H1 (cell line): ENCODE data around the gene ZCCHC10. TPM values are rescaled to one million over a fixed set of nuclear protein-coding genes. Genes with fewer than 3 reads are reported as not detected.

Source experiments
- CTCF ChIA-PET: fragments of 300-600 bp; sonication (Branson Sonifier 250); formaldehyde crosslinking; loops from one replicate; lab custom pipeline; 2021; ENCODE audit not compliant: partially characterized antibody; lab: Charles Lee
- POLR2A ChIA-PET: fragments of 300-600 bp; sonication (Branson Sonifier 250); formaldehyde crosslinking; loops from one replicate; lab custom pipeline; 2021; ENCODE audit warnings: inconsistent platforms; ENCODE audit not compliant: partially characterized antibody; lab: Charles Lee
- DNase-seq, 2 experiments: peaks; one replicate each; pipeline versions ENCODE4 v3.0.0 to v3.0.0-alpha.2; 2010 to 2022; ENCODE audit warnings: low spot score in 2 of 2, low read depth in 1 of 2, mixed read lengths in 1 of 2
- FAIRE-seq: peaks from 2 replicates; lab custom pipeline; 2011; peaks lifted over from hg19 to GRCh38; lab: Jason Lieb, UNC
- H2AFZ ChIP-seq: 2 replicates; pipeline ENCODE4 v1.8.1; 2012; ENCODE audit warnings: low read length, inconsistent platforms
- H2AK5ac ChIP-seq: 2 replicates; pipeline ENCODE4 v1.6.1; 2013; ENCODE audit warnings: low read depth, low read length
- H2BK120ac ChIP-seq: replicated peaks from 2 replicates; pipeline ENCODE3; 2013; ENCODE audit warnings: low read depth, low read length, inconsistent platforms
- H2BK12ac ChIP-seq: 2 replicates; pipeline ENCODE4 v1.6.1; 2013; ENCODE audit warnings: low read depth, low read length
- H2BK15ac ChIP-seq: 2 replicates; pipeline ENCODE4 v1.6.1; 2013; ENCODE audit warnings: low read length
- H2BK20ac ChIP-seq: 2 replicates; pipeline ENCODE4 v1.6.1; 2013; ENCODE audit warnings: low read length
- H2BK5ac ChIP-seq: 2 replicates; pipeline ENCODE4 v1.6.1; 2013; ENCODE audit warnings: low read depth, low read length
- H3K14ac ChIP-seq: 2 replicates; pipeline ENCODE4 v1.6.1; 2013; ENCODE audit warnings: inconsistent platforms; ENCODE audit not compliant: insufficient read length
- H3K18ac ChIP-seq: 2 replicates; pipeline ENCODE4 v1.6.1; 2013; ENCODE audit warnings: low read length; ENCODE audit errors: extremely low read depth
- H3K23ac ChIP-seq: 2 replicates; pipeline ENCODE4 v1.6.1; 2013; ENCODE audit warnings: inconsistent platforms; ENCODE audit not compliant: insufficient read length
- H3K23me2 ChIP-seq: 2 replicates; pipeline ENCODE4 v1.6.1; 2013; ENCODE audit warnings: low read depth, low read length
- H3K27ac ChIP-seq: 2 replicates; pipeline ENCODE4 v1.6.1; 2011; ENCODE audit warnings: low read depth, low read length, inconsistent platforms
- H3K27me3 ChIP-seq, 4 experiments: replicated peaks in 1 of 4; 1 replicate in 1 of 4; 2 replicates in 3 of 4; pipeline versions ENCODE4 v1.6.1 to v1.8.1; 2011 to 2013; ENCODE audit warnings: low read length in 3 of 4, mild to moderate bottlenecking in 3 of 4, inconsistent platforms in 2 of 4, mixed read lengths in 2 of 4, moderate library complexity in 1 of 4; ENCODE audit not compliant: control insufficient read depth in 3 of 4, insufficient read depth in 3 of 4; ENCODE audit errors: extremely low read depth in 1 of 4
- H3K36me3 ChIP-seq, 4 experiments: 2 replicates each; pipeline versions ENCODE4 v1.6.1 to v1.8.1; 2011 to 2013; ENCODE audit warnings: mild to moderate bottlenecking in 4 of 4, low read length in 3 of 4, moderate library complexity in 2 of 4, control low read depth in 1 of 4, inconsistent platforms in 1 of 4; ENCODE audit not compliant: insufficient read depth in 4 of 4, control insufficient read depth in 2 of 4
- H3K4ac ChIP-seq: replicated peaks from 2 replicates; pipeline ENCODE3; 2013; ENCODE audit warnings: low read length, low read depth, mixed read lengths, inconsistent platforms; ENCODE audit not compliant: insufficient read length
- H3K4me1 ChIP-seq, 4 experiments: replicated peaks in 1 of 4; 1 replicate in 1 of 4; 2 replicates in 3 of 4; pipeline versions ENCODE4 v1.6.1 to v1.8.1; 2011 to 2013; ENCODE audit warnings: low read length in 3 of 4, inconsistent platforms in 2 of 4, mixed read lengths in 1 of 4; ENCODE audit not compliant: insufficient read depth in 4 of 4, control insufficient read depth in 3 of 4
- H3K4me2 ChIP-seq, 2 experiments: 2 replicates each; pipeline versions ENCODE4 v1.6.1 to v1.8.1; 2011 to 2013; ENCODE audit warnings: low read depth in 2 of 2, low read length in 2 of 2, control low read depth in 1 of 2, inconsistent platforms in 1 of 2, mild to moderate bottlenecking in 1 of 2; ENCODE audit not compliant: insufficient read depth in 1 of 2
- H3K4me3 ChIP-seq, 4 experiments: fragments of 200-600, 300-600 bp in 1 of 4; sonication (generic), shearing (Covaris generic), sonication (Bioruptor Twin) in 1 of 4; 2 replicates each; pipeline versions ENCODE4 v1.5.1 to v1.8.1; 2011 to 2016; ENCODE audit warnings: low read length in 4 of 4, low read depth in 3 of 4, control low read depth in 2 of 4, inconsistent platforms in 2 of 4, mild to moderate bottlenecking in 2 of 4, mixed read lengths in 1 of 4, moderate library complexity in 1 of 4; ENCODE audit not compliant: insufficient read depth in 2 of 4; ENCODE audit errors: extremely low read depth in 1 of 4
- H3K56ac ChIP-seq: replicated peaks from 2 replicates; pipeline ENCODE3; 2013; ENCODE audit warnings: low read depth, mild to moderate bottlenecking, mixed read lengths, low read length, inconsistent platforms; ENCODE audit not compliant: insufficient read length
- H3K79me1 ChIP-seq: 2 replicates; pipeline ENCODE4 v1.6.1; 2013; ENCODE audit warnings: low read depth, low read length, control low read depth
- H3K79me2 ChIP-seq, 2 experiments: 2 replicates each; pipeline versions ENCODE4 v1.6.1 to v1.8.1; 2012 to 2013; ENCODE audit warnings: low read length in 2 of 2, mild to moderate bottlenecking in 2 of 2, inconsistent platforms in 1 of 2; ENCODE audit not compliant: insufficient read depth in 2 of 2, control insufficient read depth in 1 of 2
- H3K9ac ChIP-seq, 4 experiments: replicated peaks in 1 of 4; 1 replicate in 1 of 4; 2 replicates in 3 of 4; pipeline versions ENCODE4 v1.6.1 to v1.8.1; 2011 to 2013; ENCODE audit warnings: low read depth in 3 of 4, low read length in 3 of 4, control low read depth in 2 of 4, mild to moderate bottlenecking in 2 of 4, moderate library complexity in 2 of 4, inconsistent platforms in 1 of 4; ENCODE audit errors: extremely low read depth in 1 of 4
- H3K9me3 ChIP-seq, 2 experiments: 2 replicates each; pipeline versions ENCODE4 v1.6.1 to v1.8.1; 2012 to 2013; ENCODE audit warnings: mild to moderate bottlenecking in 2 of 2, moderate library complexity in 2 of 2, control low read depth in 1 of 2, inconsistent platforms in 1 of 2, low read depth in 1 of 2, low read length in 1 of 2, mixed read lengths in 1 of 2; ENCODE audit not compliant: insufficient read depth in 2 of 2
- H4K20me1 ChIP-seq, 2 experiments: replicated peaks in 1 of 2; 2 replicates each; pipeline versions ENCODE3 to v1.8.1; 2011 to 2013; ENCODE audit warnings: inconsistent platforms in 2 of 2, low read length in 2 of 2, mild to moderate bottlenecking in 1 of 2; ENCODE audit not compliant: insufficient read depth in 2 of 2, control insufficient read depth in 1 of 2
- H4K5ac ChIP-seq: 2 replicates; pipeline ENCODE4 v1.6.1; 2013; ENCODE audit warnings: low read length, low read depth, mixed read lengths, inconsistent platforms; ENCODE audit not compliant: insufficient read length
- H4K8ac ChIP-seq: 2 replicates; pipeline ENCODE4 v1.8.0; 2013; ENCODE audit warnings: mild to moderate bottlenecking, moderate library complexity, low read length, inconsistent platforms; ENCODE audit not compliant: insufficient read depth; ENCODE audit errors: extremely low read depth
- H4K91ac ChIP-seq: replicated peaks from 2 replicates; pipeline ENCODE3; 2013; ENCODE audit warnings: low read length, mixed read lengths, inconsistent platforms; ENCODE audit not compliant: insufficient read length
- EZH2 ChIP-seq: fragments of 200-600 bp; sonication (generic); IDR thresholded peaks from 2 replicates; pipeline ENCODE4 v1.7.1; 2012; ENCODE audit warnings: low read depth, mild to moderate bottlenecking, moderate library complexity, low read length, inconsistent platforms; ENCODE audit not compliant: severe bottlenecking
- JUND ChIP-seq: IDR thresholded peaks from 2 replicates; pipeline ENCODE4 v1.6.1; 2011; ENCODE audit warnings: mild to moderate bottlenecking, improper control_type of control experiment, low read length
- POU5F1 ChIP-seq: IDR thresholded peaks from 2 replicates; pipeline ENCODE4 v1.6.1; 2011; ENCODE audit warnings: low read depth, mild to moderate bottlenecking, low read length, moderate library complexity
- TBP ChIP-seq: IDR thresholded peaks from 2 replicates; pipeline ENCODE4 v1.6.1; 2011; ENCODE audit warnings: low read depth, low read length, improper control_type of control experiment
- USF2 ChIP-seq: IDR thresholded peaks from 2 replicates; pipeline ENCODE4 v1.6.1; 2011; ENCODE audit warnings: low read length, improper control_type of control experiment
- WGBS, 2 experiments: shearing (Covaris generic) in 1 of 2; methylation state at CpG; one replicate each; pipeline versions ENCODE4 v1.1.6 to v1.1.7; 2013 to 2015; ENCODE audit warnings: low lambda C conversion rate in 2 of 2, mixed read lengths in 2 of 2, inconsistent platforms in 1 of 2, low coverage in 1 of 2, missing lambda C conversion rate in 1 of 2; ENCODE audit not compliant: insufficient replicate concordance in 2 of 2, insufficient coverage in 1 of 2, insufficient read length in 1 of 2; ENCODE audit errors: extremely low coverage in 1 of 2, missing lambda C conversion rate in 1 of 2; 5-methylcytosine and 5-hydroxymethylcytosine counted together
- polyA plus RNA-seq, 7 experiments: library from polyadenylated mRNA; depleted of rRNA in 3 of 7; stranded (reverse) in 5 of 7; unstranded in 2 of 7; fragments of >200 nt in 5 of 7; fragments of 200-250 nt in 2 of 7; gene quantifications; 1 replicate in 5 of 7; 2 replicates in 1 of 7; 4 replicates in 1 of 7; pipeline versions ENCODE4 v1.2.1 to v1.2.3, GENCODE V29; 2011 to 2013; ENCODE audit warnings: missing spikeins in 2 of 7, mixed read lengths in 2 of 7
- total RNA-seq: library from RNA; stranded (reverse); fragmentation: NEBNext Ultra II Directional; extraction: Animal tissue kit (Norgen Biotek cat#: 25700); gene quantifications from 2 replicates; pipeline ENCODE4 v1.2.1, GENCODE V29; 2021

ZCCHC10 gene
- total and polyA plus RNA-seq, 2 of the 8 experiments (the other 6 are each of a cell fraction or from before 2014, with no cell fraction given) = 22.4 to 32.9 TPM

GRCh38 chr5:132996307-132996706, 30.0 kb downstream of the ZCCHC10 start:
- Histone ChIP-seq H3K79me1 (no peaks in the 10 kb centered on the region), H3K4ac (no peak overlapping the region), H3K4me1 (no peaks in the 10 kb centered on the region), H3K27me3 (no peaks in the 10 kb centered on the region), H3K36me3 (peaks cover 0 to 2% (median 0%) of the 10 kb centered on the region in 4 experiments; a peak in 1 of 8 replicates), H3K27ac (no peak overlapping the region), H4K8ac (no peak overlapping the region), H3K56ac (no peak overlapping the region), H3K18ac (no peak overlapping the region), H3K79me2 (no peaks in the 10 kb centered on the region), H2BK5ac (no peak overlapping the region), H3K14ac (no peak overlapping the region), H3K4me3 (no peak overlapping the region), H3K23ac (no peak overlapping the region), H2BK120ac (no peak overlapping the region), H2BK20ac (no peak overlapping the region), H2AFZ (no peak overlapping the region), H3K9ac (no peak overlapping the region), H2AK5ac (no peak overlapping the region), H3K23me2 (no peaks in the 10 kb centered on the region), H4K5ac (no peak overlapping the region), H2BK12ac (no peak overlapping the region), H3K9me3 (no peaks in the 10 kb centered on the region), H4K91ac (no peak overlapping the region), H4K20me1 (no peaks in the 10 kb centered on the region), H2BK15ac (no peak overlapping the region), H3K4me2 (no peak overlapping the region)
- WGBS, 2 experiments = 84% methylated on average over 1 of the region's 1 CpG; no CpG with 5 or more reads in 1 of the 2 experiments
- TF ChIP-seq POU5F1 (no peak), USF2 (no peak), EZH2 (no peak), TBP (no peak), JUND (no peak)
- ChIA-PET CTCF (no interaction called here), POLR2A (no interaction called here)
- FAIRE-seq = no peak
- no peak for DNase-seq
